ENCODE results near the gene SLC13A3. TPM values are rescaled to one million over a fixed set of nuclear protein-coding genes. Genes with fewer than 3 reads are reported as not detected.

Gene SLC13A3
- total RNA-seq, 2 donors from 2014 or later, result 0.08 to 0.25 TPM

DNA sequence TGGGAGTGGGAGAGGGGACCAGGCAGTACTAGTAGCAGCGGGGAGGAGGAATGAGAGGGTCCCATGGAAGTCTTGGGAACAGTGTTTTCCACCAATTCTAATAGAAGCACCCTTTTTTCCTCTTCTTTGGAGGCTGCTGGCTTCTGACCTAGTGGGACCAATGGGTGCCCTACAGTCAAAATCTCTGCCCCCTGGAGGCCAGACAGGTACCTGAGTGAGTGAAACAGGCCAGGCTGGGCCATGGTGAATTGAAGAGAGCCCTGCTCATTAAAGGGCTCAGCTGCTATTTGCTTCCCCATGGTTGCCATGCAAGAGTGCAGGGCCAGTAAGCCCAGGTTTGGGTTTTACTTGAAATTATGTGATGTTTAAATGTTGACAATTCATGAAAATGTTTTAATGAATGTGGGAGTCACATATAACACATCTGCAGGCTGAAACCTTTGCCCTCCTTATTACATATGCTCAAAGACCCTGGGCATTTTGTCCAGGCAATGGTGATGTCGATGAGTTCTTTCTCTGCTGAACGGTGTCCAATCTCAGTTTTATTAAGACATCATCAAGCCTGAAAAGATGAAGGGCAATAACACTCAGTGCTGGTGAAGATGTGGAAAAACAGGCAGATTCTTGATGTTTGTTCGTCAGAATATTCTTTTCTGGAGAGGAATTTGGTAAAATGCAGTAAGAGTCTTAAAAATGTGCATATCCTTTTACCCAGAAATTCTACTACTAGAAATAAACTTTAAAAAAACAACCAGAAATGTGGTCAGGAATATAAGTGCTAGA lies 58.5 kb downstream of the SLC13A3 start:
- no peak overlapping the region for H3K9ac ChIP-seq (ENCODE audit: low read depth in 2 of 2, low read length in 2 of 2)
- DNase-seq, result no peak
- H3K27me3 ChIP-seq, result no peaks in the 10 kb centered on the region
- TF ChIP-seq, protein P1, sequence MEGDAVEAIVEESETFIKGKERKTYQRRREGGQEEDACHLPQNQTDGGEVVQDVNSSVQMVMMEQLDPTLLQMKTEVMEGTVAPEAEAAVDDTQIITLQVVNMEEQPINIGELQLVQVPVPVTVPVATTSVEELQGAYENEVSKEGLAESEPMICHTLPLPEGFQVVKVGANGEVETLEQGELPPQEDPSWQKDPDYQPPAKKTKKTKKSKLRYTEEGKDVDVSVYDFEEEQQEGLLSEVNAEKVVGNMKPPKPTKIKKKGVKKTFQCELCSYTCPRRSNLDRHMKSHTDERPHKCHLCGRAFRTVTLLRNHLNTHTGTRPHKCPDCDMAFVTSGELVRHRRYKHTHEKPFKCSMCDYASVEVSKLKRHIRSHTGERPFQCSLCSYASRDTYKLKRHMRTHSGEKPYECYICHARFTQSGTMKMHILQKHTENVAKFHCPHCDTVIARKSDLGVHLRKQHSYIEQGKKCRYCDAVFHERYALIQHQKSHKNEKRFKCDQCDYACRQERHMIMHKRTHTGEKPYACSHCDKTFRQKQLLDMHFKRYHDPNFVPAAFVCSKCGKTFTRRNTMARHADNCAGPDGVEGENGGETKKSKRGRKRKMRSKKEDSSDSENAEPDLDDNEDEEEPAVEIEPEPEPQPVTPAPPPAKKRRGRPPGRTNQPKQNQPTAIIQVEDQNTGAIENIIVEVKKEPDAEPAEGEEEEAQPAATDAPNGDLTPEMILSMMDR (IDR thresholded peaks at IDR 0.05), result no peak
- intact Hi-C loops (cut with DNase I), result no loop called here
- no peak overlapping the region for H3K4me3 ChIP-seq
- no peaks in the 10 kb centered on the region for H3K9me3 ChIP-seq
- H3K36me3 ChIP-seq, result no peaks in the 10 kb centered on the region
- H3K27ac ChIP-seq, result no peak overlapping the region
- no peaks in the 10 kb centered on the region for H3K4me1 ChIP-seq

DNA sequence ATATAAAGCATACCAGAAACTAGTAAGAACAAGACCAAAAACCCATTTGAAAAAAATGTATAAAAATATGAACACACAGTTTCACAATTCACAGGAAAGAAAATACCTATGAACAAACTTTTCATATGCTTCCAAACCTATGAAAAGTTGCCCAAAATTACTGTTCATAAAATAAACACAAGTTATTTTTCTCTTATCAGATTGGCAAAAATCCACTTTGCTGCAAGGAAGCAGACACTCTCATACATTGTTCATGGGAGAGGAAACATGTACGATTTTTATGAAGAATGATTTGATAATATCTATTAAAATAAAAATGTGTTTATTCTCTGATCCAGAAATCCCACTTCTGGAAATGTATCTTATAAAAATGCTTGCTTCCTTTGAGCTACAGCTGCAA lies 60.8 kb downstream of the SLC13A3 start:
- no peaks in the 10 kb centered on the region for H3K9me3 ChIP-seq
- H3K36me3 ChIP-seq, result no peaks in the 10 kb centered on the region
- intact Hi-C loops (cut with DNase I), result no loop called here
- H3K4me1 ChIP-seq, result no peaks in the 10 kb centered on the region
- TF ChIP-seq, protein P1 (IDR thresholded peaks at IDR 0.05), result no peak
- H3K27ac ChIP-seq, result no peak overlapping the region
- H3K27me3 ChIP-seq, result no peaks in the 10 kb centered on the region
- no peak for DNase-seq
- H3K9ac ChIP-seq (ENCODE audit: low read depth in 2 of 2, low read length in 2 of 2), result no peak overlapping the region
- no peak overlapping the region for H3K4me3 ChIP-seq

DNA sequence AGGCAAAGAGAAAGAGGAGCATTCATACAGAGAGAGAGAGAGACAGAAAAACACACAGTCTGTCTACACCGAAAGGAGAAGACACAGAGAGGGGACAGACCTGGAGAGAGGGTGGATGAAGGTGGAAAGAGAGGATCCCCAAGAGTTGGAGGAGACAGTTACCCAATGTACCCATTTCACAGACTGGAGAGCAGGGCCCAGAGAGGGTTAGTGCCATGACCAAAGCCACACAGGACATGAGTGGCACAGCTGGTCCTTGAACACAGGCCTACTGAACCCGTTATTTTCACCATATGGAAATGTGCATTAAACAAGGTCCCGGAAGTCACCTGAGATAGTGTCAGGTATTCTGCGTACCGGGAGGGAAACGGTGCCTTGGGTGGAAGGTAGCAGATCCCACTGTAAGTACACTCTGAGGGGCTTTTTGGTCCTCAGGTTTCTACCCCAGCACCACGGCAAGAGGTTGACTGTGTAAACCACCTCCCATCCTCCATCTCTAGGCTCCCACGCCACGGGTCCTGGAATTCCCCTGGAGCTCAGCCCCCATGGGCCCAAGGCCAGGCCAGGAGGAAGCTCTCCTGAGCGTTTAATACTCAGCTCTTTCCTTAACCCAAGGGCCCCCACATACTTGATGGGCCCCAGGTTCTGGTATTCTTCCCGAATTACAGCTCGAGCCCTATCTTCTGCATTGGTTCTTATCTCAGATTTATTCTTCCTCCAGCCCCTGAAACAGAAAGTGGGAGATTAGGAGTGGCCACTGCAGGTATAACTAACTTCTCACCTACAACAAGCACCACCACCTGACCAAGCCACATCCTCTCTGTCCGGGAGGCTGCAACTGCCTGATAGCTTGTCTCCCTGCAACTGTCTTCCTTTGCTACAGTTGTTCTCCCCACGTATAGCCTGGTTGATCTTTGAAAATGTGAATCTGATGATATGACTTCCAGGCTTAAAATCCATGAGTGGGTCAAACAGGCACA lies 62.4 kb downstream of the SLC13A3 start:
- TF ChIP-seq, protein P1 (IDR thresholded peaks at IDR 0.05), result no peak
- no peaks in the 10 kb centered on the region for H3K9me3 ChIP-seq
- no peaks in the 10 kb centered on the region for H3K36me3 ChIP-seq
- no peak overlapping the region for H3K4me3 ChIP-seq
- no peak for DNase-seq
- no peak overlapping the region for H3K9ac ChIP-seq (ENCODE audit: low read depth in 2 of 2, low read length in 2 of 2)
- no peak overlapping the region for H3K27ac ChIP-seq
- no peaks in the 10 kb centered on the region for H3K27me3 ChIP-seq
- H3K4me1 ChIP-seq, result no peaks in the 10 kb centered on the region
- intact Hi-C loops (cut with DNase I), result no loop called here

DNA sequence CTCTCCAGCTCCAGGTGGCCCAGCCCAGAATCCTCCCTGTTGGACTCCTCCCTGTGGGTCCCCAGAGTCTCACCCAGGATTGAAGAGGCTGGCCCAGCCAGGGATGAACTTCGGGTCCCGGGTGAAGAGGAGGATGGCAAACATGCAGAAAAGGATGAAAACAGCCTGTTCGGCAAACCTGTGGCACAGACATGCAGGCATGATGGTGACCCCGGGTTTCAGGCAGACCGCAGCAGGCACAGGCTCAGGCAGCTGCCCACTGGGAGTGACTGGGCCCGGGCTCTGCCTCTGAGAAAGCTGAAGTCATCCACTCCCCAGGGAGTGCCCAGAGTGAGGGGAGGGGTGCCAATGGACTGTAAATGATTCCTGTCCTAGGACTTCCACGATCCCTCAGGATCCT lies 63.3 kb downstream of the SLC13A3 start:
- Histone ChIP-seq H3K9ac (ENCODE audit: low read depth in 2 of 2, low read length in 2 of 2) (no peak overlapping the region), H3K27ac (no peak overlapping the region), H3K36me3 (no peaks in the 10 kb centered on the region), H3K27me3 (no peaks in the 10 kb centered on the region), H3K4me1 (no peaks in the 10 kb centered on the region), H3K9me3 (no peaks in the 10 kb centered on the region), H3K4me3 (no peak overlapping the region)
- TF ChIP-seq, protein P1 (IDR thresholded peaks at IDR 0.05), result no peak
- no peak for DNase-seq
- intact Hi-C loops (cut with DNase I), result no loop called here

DNA sequence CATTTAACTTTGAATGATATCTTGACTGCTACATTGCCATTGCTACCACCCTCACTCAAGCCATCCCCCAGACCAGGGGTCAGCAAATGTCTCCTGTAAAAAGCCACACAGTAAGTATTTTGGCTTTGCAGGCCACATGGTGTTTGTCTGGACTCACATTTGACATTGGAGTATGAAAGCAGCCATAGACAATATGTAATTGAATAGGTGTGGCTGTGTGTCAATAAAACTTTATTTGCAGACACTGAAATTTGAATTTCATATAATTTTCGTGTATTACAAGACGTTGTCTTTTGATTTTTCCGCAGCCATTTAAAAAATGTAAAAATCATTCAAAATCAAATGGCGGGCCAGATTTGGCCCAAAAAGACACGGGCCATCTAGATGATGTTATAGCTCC lies 64.5 kb downstream of the SLC13A3 start:
- intact Hi-C loops (cut with DNase I), result no loop called here
- H3K36me3 ChIP-seq, result no peaks in the 10 kb centered on the region
- TF ChIP-seq, protein P1 (IDR thresholded peaks at IDR 0.05), result no peak
- no peak overlapping the region for H3K9ac ChIP-seq (ENCODE audit: low read depth in 2 of 2, low read length in 2 of 2)
- H3K4me1 ChIP-seq, result no peaks in the 10 kb centered on the region
- H3K27me3 ChIP-seq, result no peaks in the 10 kb centered on the region
- no peak overlapping the region for H3K4me3 ChIP-seq
- no peak overlapping the region for H3K27ac ChIP-seq
- DNase-seq, result no peak
- no peaks in the 10 kb centered on the region for H3K9me3 ChIP-seq

Data from colonic mucosa (tissue), 4 donors.